HEK293 (cell line): ENCODE data around the gene ZNF512.

Source experiments
- GLI4 ChIP-seq: fragments of 450-650 bp; formaldehyde crosslinking; IDR thresholded peaks from 2 replicates; pipeline ENCODE4 v1.5.1; 2016; ENCODE audit warnings: missing biosample characterization, missing genetic modification characterization
- PATZ1 ChIP-seq: fragments of 450-650 bp; formaldehyde crosslinking; IDR thresholded peaks from 2 replicates; pipeline ENCODE4 v1.5.1; 2016; ENCODE audit warnings: missing biosample characterization, missing genetic modification characterization
- REST ChIP-seq: fragments of 450-650 bp; formaldehyde crosslinking; IDR thresholded peaks from 2 replicates; pipeline ENCODE4 v1.5.1; 2016; ENCODE audit warnings: missing biosample characterization, missing genetic modification characterization
- ZBTB10 ChIP-seq: fragments of 450-650 bp; formaldehyde crosslinking; IDR thresholded peaks from 2 replicates; pipeline ENCODE4 v1.5.1; 2016; ENCODE audit warnings: missing biosample characterization, missing genetic modification characterization
- ZIC2 ChIP-seq: fragments of 450-650 bp; formaldehyde crosslinking; IDR thresholded peaks from 2 replicates; pipeline ENCODE4 v1.5.1; 2016; ENCODE audit warnings: missing biosample characterization, missing genetic modification characterization
- ZNF148 ChIP-seq: fragments of 450-650 bp; formaldehyde crosslinking; IDR thresholded peaks from 2 replicates; pipeline ENCODE4 v1.5.0; 2017; ENCODE audit warnings: missing biosample characterization, missing genetic modification characterization, borderline replicate concordance
- ZNF324 ChIP-seq: fragments of 450-650 bp; formaldehyde crosslinking; IDR thresholded peaks from 2 replicates; pipeline ENCODE4 v1.5.1; 2016; ENCODE audit warnings: missing biosample characterization, missing genetic modification characterization
- ZNF473 ChIP-seq: fragments of 450-650 bp; formaldehyde crosslinking; IDR thresholded peaks from 2 replicates; pipeline ENCODE4 v1.5.1; 2017; ENCODE audit warnings: missing biosample characterization, missing genetic modification characterization
- ZNF747 ChIP-seq: fragments of 450-650 bp; formaldehyde crosslinking; IDR thresholded peaks from 2 replicates; pipeline ENCODE4 v1.5.1; 2016; ENCODE audit warnings: missing biosample characterization, missing genetic modification characterization
- ZNF768 ChIP-seq: fragments of 450-650 bp; formaldehyde crosslinking; IDR thresholded peaks from 2 replicates; pipeline ENCODE4 v1.5.1; 2018; ENCODE audit warnings: missing biosample characterization, mild to moderate bottlenecking, missing genetic modification characterization
- ZNF830 ChIP-seq: fragments of 450-650 bp; IDR thresholded peaks from 2 replicates; pipeline ENCODE4 v1.5.0; 2018; ENCODE audit warnings: missing biosample characterization, missing genetic modification characterization, low read depth, mild to moderate bottlenecking, moderate library complexity
- TF ChIP-seq, protein P1 (sequence below): fragments of 450-650 bp; formaldehyde crosslinking; IDR thresholded peaks from 2 replicates; pipeline ENCODE4 v1.5.1; 2016; ENCODE audit warnings: missing biosample characterization, missing genetic modification characterization

- TF ChIP-seq, protein P1, sequence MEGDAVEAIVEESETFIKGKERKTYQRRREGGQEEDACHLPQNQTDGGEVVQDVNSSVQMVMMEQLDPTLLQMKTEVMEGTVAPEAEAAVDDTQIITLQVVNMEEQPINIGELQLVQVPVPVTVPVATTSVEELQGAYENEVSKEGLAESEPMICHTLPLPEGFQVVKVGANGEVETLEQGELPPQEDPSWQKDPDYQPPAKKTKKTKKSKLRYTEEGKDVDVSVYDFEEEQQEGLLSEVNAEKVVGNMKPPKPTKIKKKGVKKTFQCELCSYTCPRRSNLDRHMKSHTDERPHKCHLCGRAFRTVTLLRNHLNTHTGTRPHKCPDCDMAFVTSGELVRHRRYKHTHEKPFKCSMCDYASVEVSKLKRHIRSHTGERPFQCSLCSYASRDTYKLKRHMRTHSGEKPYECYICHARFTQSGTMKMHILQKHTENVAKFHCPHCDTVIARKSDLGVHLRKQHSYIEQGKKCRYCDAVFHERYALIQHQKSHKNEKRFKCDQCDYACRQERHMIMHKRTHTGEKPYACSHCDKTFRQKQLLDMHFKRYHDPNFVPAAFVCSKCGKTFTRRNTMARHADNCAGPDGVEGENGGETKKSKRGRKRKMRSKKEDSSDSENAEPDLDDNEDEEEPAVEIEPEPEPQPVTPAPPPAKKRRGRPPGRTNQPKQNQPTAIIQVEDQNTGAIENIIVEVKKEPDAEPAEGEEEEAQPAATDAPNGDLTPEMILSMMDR (tag by site-specific recombination) = no peak
- TF ChIP-seq REST = no peak
- TF ChIP-seq ZNF830 = no peak
- TF ChIP-seq ZBTB10 (tag by site-specific recombination) = no peak
- TF ChIP-seq ZNF768 (tag by site-specific recombination) = no peak
- TF ChIP-seq ZIC2 = no peak
- no peak for TF ChIP-seq ZNF324 (tag by site-specific recombination)
- TF ChIP-seq ZNF473 (tag by site-specific recombination) = no peak
- no peak for TF ChIP-seq PATZ1
- TF ChIP-seq ZNF148 = no peak
- no peak for TF ChIP-seq ZNF747 (tag by site-specific recombination)
- no peak for TF ChIP-seq GLI4 (tag by site-specific recombination)
Observed at GRCh38 chr2:27652341-27652740, 69.5 kb downstream of the ZNF512 start.
